Fibroblast of villous mesenchyme (primary cell): ENCODE data around the gene NIT1. TPM values are rescaled to one million over a fixed set of nuclear protein-coding genes. Genes with fewer than 3 reads are reported as not detected.

Experiments used
- DNase-seq: peaks from one replicate; pipeline ENCODE4 v3.0.0-alpha.2; 2010; ENCODE audit warnings: low read depth
- H3K4me3 ChIP-seq: 2 replicates; pipeline ENCODE4 v1.5.1; 2011; ENCODE audit warnings: low read depth, mild to moderate bottlenecking, low read length
- CTCF ChIP-seq: IDR thresholded peaks from 2 replicates; pipeline ENCODE4 v1.5.1; 2012; ENCODE audit warnings: low read depth, mild to moderate bottlenecking, low read length; ENCODE audit not compliant: insufficient read depth
- total RNA-seq: library from RNA; depleted of rRNA; stranded (reverse); fragments of >200 nt; gene quantifications from 2 replicates; pipeline ENCODE4 v1.2.3, GENCODE V29; 2012

NIT1 gene
- total RNA-seq, 1 donor: 26.8 TPM

GRCh38 chr1:161085165-161085564 is 32.7 kb upstream of the NIT1 start:
- H3K4me3 ChIP-seq: no peak overlapping the region
- peak; percentile 61 for DNase-seq
- TF ChIP-seq CTCF: no peak

GRCh38 chr1:161086457-161086856 is 31.4 kb upstream of the NIT1 start:
- no peak overlapping the region for H3K4me3 ChIP-seq
- no peak for TF ChIP-seq CTCF
- no peak for DNase-seq

GRCh38 chr1:161088587-161089110 is 29.3 kb upstream of the NIT1 start:
- TF ChIP-seq CTCF: no peak
- no peak for DNase-seq
- no peak overlapping the region for H3K4me3 ChIP-seq

- no peak for DNase-seq
- TF ChIP-seq CTCF: no peak
- H3K4me3 ChIP-seq: no peak within 1 kb of the TSS
Measured at GRCh38 chr1:161089251-161089924, 28.5 kb upstream of the NIT1 start, which contains the start of gene NECTIN4. TSS of gene NECTIN4 (minus strand) at chr1:161089558. CDS start at chr1:161089296, 262 bp downstream.

GRCh38 chr1:161089938-161090337 is 28.0 kb upstream of the NIT1 start:
- no peak for TF ChIP-seq CTCF
- no peak overlapping the region for H3K4me3 ChIP-seq
- DNase-seq: no peak

GRCh38 chr1:161090617-161091016 is 27.3 kb upstream of the NIT1 start:
- no peak for DNase-seq
- no peak for TF ChIP-seq CTCF
- no peak overlapping the region for H3K4me3 ChIP-seq
